SK-N-SH treated with all-trans-retinoic acid at 6 μM for 48 hours (cell line): ENCODE results near the gene RGS19.
"Not testable (repeated sequence)": the region's sequence is repeated elsewhere in the genome, so short reads cannot be mapped to it uniquely, and the experiment has no call there.

Experiments
- ATAC-seq: fragments of 200-7000 bp; cut with Tn5 transposase; 3 replicates; pipeline ENCODE4 v1.9.1; 2020; ENCODE audit warnings: mild to moderate bottlenecking, moderate library complexity
- BACH2 ChIP-seq: fragments of 250-450 bp; sonication (Bioruptor Pico); IDR thresholded peaks from 2 replicates; pipeline ENCODE4 v1.9.0; 2021; ENCODE audit warnings: mild to moderate bottlenecking, borderline replicate concordance
- CSDC2 ChIP-seq: fragments of 250-450 bp; sonication (Bioruptor Pico); IDR thresholded peaks from 2 replicates; pipeline ENCODE4 v1.5.0; 2020; ENCODE audit warnings: mild to moderate bottlenecking, moderate library complexity
- ESRRG ChIP-seq: fragments of 250-450 bp; sonication (Bioruptor Pico); IDR thresholded peaks from 2 replicates; pipeline ENCODE4 v1.6.1; 2021; ENCODE audit warnings: mild to moderate bottlenecking
- ISL1 ChIP-seq: fragments of 250-450 bp; sonication (Bioruptor Pico); IDR thresholded peaks from 2 replicates; pipeline ENCODE4 v2.1.2; 2022; ENCODE audit warnings: mild to moderate bottlenecking, moderate library complexity
- OSR1 ChIP-seq: fragments of 250-450 bp; sonication (Bioruptor Pico); IDR thresholded peaks from 2 replicates; pipeline ENCODE4 v1.8.0; 2022; ENCODE audit warnings: moderate library complexity, mild to moderate bottlenecking, inconsistent platforms
- POU6F1 ChIP-seq: fragments of 250-450 bp; sonication (Bioruptor Pico); IDR thresholded peaks from 2 replicates; pipeline ENCODE4 v1.8.0; 2021; ENCODE audit warnings: low read depth, mild to moderate bottlenecking, moderate library complexity, borderline replicate concordance
- PPARA ChIP-seq: fragments of 250-450 bp; sonication (Bioruptor Pico); IDR thresholded peaks from 2 replicates; pipeline ENCODE4 v1.5.0; 2020; ENCODE audit warnings: mild to moderate bottlenecking, borderline replicate concordance
- RARB ChIP-seq: fragments of 250-450 bp; sonication (Bioruptor Pico); IDR thresholded peaks from 2 replicates; pipeline ENCODE4 v1.8.0; 2021; ENCODE audit warnings: mild to moderate bottlenecking, moderate library complexity
- SNAI2 ChIP-seq: fragments of 250-450 bp; sonication (Bioruptor Pico); IDR thresholded peaks from 2 replicates; pipeline ENCODE4 v1.5.0; 2020; ENCODE audit warnings: mild to moderate bottlenecking, moderate library complexity
- TCF4 ChIP-seq: fragments of 250-450 bp; sonication (Bioruptor Pico); IDR thresholded peaks from 2 replicates; pipeline ENCODE4 v1.8.0; 2021; ENCODE audit warnings: mild to moderate bottlenecking, moderate library complexity, borderline replicate concordance
- TSHZ2 ChIP-seq: fragments of 250-450 bp; sonication (Bioruptor Pico); IDR thresholded peaks from 2 replicates; pipeline ENCODE4 v1.5.0; 2020; ENCODE audit warnings: mild to moderate bottlenecking, moderate library complexity
- ZC3H10 ChIP-seq: fragments of 250-450 bp; sonication (Bioruptor Pico); IDR thresholded peaks from 2 replicates; pipeline ENCODE4 v1.5.1; 2021; ENCODE audit warnings: mild to moderate bottlenecking, moderate library complexity
- ZFP3 ChIP-seq: fragments of 250-450 bp; sonication (Bioruptor Pico); IDR thresholded peaks from 2 replicates; pipeline ENCODE4 v1.5.0; 2020; ENCODE audit warnings: mild to moderate bottlenecking, moderate library complexity
- ZNF565 ChIP-seq: fragments of 450-650 bp; formaldehyde crosslinking; conservative IDR thresholded peaks from 2 replicates; pipeline ENCODE4 v1.5.0; 2020; ENCODE audit warnings: low read depth, mild to moderate bottlenecking, moderate library complexity
- ZNF70 ChIP-seq: fragments of 450-650 bp; formaldehyde crosslinking; IDR thresholded peaks from 2 replicates; pipeline ENCODE4 v1.5.0; 2020; ENCODE audit warnings: mild to moderate bottlenecking, moderate library complexity
- ZNF8 ChIP-seq: fragments of 450-650 bp; formaldehyde crosslinking; IDR thresholded peaks from 2 replicates; pipeline ENCODE4 v1.5.0; 2020; ENCODE audit warnings: mild to moderate bottlenecking, moderate library complexity
- TF ChIP-seq, protein P1 (sequence below): fragments of 250-450 bp; sonication (Bioruptor Pico); IDR thresholded peaks from 2 replicates; pipeline ENCODE4 v1.8.0; 2020; ENCODE audit warnings: mild to moderate bottlenecking, moderate library complexity, borderline replicate concordance
- TF ChIP-seq, protein P2 (sequence below): fragments of 250-450 bp; sonication (Bioruptor Pico); IDR thresholded peaks from 2 replicates; pipeline ENCODE4 v1.5.1; 2021; ENCODE audit warnings: mild to moderate bottlenecking, moderate library complexity
- TF ChIP-seq, protein P3 (sequence below): fragments of 250-450 bp; sonication (Bioruptor Pico); IDR thresholded peaks from 2 replicates; pipeline ENCODE4 v1.5.1; 2020; ENCODE audit warnings: low read depth, mild to moderate bottlenecking, moderate library complexity

RGS19 gene, protein sequence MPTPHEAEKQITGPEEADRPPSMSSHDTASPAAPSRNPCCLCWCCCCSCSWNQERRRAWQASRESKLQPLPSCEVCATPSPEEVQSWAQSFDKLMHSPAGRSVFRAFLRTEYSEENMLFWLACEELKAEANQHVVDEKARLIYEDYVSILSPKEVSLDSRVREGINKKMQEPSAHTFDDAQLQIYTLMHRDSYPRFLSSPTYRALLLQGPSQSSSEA

GRCh38 chr20:64079273-64080012 lies at the start of gene RGS19:
Gene RGS19, minus strand, starts transcription at chr20:64079518. Its CDS starts 2,632 bp downstream, at chr20:64076886.
- TF ChIP-seq RARB (CRISPR knock-in tag): no peak
- TF ChIP-seq PPARA (CRISPR knock-in tag): no peak
- TF ChIP-seq ZFP3 (CRISPR knock-in tag): no peak
- TF ChIP-seq OSR1 (CRISPR knock-in tag): no peak
- no peak for TF ChIP-seq BACH2 (CRISPR knock-in tag)
- TF ChIP-seq ISL1: no peak
- TF ChIP-seq POU6F1: no peak
- TF ChIP-seq, protein P1, sequence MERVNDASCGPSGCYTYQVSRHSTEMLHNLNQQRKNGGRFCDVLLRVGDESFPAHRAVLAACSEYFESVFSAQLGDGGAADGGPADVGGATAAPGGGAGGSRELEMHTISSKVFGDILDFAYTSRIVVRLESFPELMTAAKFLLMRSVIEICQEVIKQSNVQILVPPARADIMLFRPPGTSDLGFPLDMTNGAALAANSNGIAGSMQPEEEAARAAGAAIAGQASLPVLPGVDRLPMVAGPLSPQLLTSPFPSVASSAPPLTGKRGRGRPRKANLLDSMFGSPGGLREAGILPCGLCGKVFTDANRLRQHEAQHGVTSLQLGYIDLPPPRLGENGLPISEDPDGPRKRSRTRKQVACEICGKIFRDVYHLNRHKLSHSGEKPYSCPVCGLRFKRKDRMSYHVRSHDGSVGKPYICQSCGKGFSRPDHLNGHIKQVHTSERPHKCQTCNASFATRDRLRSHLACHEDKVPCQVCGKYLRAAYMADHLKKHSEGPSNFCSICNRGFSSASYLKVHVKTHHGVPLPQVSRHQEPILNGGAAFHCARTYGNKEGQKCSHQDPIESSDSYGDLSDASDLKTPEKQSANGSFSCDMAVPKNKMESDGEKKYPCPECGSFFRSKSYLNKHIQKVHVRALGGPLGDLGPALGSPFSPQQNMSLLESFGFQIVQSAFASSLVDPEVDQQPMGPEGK (CRISPR knock-in tag): no peak; the same call in 1 of the 2 replicates
- TF ChIP-seq, protein P2, sequence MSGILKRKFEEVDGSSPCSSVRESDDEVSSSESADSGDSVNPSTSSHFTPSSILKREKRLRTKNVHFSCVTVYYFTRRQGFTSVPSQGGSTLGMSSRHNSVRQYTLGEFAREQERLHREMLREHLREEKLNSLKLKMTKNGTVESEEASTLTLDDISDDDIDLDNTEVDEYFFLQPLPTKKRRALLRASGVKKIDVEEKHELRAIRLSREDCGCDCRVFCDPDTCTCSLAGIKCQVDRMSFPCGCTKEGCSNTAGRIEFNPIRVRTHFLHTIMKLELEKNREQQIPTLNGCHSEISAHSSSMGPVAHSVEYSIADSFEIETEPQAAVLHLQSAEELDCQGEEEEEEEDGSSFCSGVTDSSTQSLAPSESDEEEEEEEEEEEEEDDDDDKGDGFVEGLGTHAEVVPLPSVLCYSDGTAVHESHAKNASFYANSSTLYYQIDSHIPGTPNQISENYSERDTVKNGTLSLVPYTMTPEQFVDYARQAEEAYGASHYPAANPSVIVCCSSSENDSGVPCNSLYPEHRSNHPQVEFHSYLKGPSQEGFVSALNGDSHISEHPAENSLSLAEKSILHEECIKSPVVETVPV (CRISPR knock-in tag): no peak
- TF ChIP-seq ZNF565 (CRISPR knock-in tag): no peak
- TF ChIP-seq TCF4 (CRISPR knock-in tag): no peak
- TF ChIP-seq, all 23 proteins: peak for 0
- peak; percentile 54 for ATAC-seq

DNA sequence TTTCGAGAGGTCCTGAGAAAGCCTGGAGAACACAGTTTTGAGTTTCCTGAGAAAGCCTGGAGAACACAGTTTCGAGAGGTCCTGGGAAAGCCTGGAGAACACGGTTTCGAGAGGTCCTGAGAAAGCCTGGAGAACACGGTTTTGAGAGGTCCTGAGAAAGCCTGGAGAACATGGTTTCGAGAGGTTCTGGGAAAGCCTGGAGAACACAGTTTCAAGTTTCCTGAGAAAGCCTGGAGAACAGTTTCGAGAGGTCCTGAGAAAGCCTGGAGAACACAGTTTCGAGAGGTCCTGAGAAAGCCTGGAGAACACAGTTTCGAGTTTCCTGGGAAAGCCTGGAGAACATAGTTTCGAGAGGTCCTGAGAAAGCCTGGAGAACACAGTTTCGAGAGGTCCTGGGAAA lies 44.2 kb upstream of the RGS19 start:
- ATAC-seq: not testable (repeated sequence)

- not testable (repeated sequence) for ATAC-seq
These were observed 43.6 kb upstream of the RGS19 start for GRCh38 chr20:64122927-64123326.

- TF ChIP-seq TSHZ2 (CRISPR knock-in tag) (no peak), ZNF565 (CRISPR knock-in tag) (no peak), CSDC2 (CRISPR knock-in tag) (no peak), ZNF8 (CRISPR knock-in tag) (no peak), ZNF70 (CRISPR knock-in tag) (no peak)
- ATAC-seq: no peak
These were observed 42.3 kb upstream of the RGS19 start for GRCh38 chr20:64121586-64121985.

DNA sequence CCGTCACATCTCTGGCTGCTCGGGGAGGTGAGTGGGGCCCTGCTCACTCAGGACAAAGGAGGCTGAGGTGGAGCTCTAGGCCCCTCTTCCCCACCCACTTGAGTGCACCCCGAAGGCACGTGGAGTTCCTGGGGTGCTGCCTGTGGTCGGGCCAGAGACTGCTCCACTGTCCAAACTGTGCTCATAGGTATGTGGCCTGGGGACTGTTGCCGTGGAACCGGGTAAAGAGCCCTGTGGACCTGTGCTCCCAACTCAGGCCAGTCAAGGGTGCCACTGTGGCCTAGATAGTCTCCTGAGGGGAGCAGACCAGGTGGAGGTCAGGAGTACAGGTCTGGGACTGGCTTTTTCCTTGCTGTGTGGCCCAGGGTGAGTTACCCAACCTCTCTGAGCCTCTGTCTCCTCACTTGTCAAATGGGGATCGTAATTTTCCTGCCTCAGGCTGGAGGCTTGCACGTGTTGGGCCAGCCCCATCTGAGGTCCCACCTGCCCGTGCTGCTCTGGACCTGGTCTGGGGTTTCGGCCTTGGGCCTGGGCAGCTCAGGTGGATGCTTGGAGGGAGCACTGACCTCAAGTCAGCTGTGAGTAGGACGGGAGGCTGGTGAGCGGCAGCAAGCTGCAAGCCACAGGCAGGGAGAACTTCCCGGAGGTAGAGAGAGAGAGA lies 40.5 kb upstream of the RGS19 start:
- ATAC-seq: peak; percentile 19; the same call in 1 of the 3 replicates
- TF ChIP-seq ISL1 (no peak), TCF4 (CRISPR knock-in tag) (no peak), CSDC2 (CRISPR knock-in tag) (no peak), ESRRG (CRISPR knock-in tag) (no peak), SNAI2 (CRISPR knock-in tag) (no peak), TSHZ2 (CRISPR knock-in tag) (no peak), ZNF8 (CRISPR knock-in tag) (no peak), ZNF70 (CRISPR knock-in tag) (no peak), RARB (CRISPR knock-in tag) (no peak), ZNF565 (CRISPR knock-in tag) (no peak), ZC3H10 (CRISPR knock-in tag) (no peak)
- TF ChIP-seq, protein P3, sequence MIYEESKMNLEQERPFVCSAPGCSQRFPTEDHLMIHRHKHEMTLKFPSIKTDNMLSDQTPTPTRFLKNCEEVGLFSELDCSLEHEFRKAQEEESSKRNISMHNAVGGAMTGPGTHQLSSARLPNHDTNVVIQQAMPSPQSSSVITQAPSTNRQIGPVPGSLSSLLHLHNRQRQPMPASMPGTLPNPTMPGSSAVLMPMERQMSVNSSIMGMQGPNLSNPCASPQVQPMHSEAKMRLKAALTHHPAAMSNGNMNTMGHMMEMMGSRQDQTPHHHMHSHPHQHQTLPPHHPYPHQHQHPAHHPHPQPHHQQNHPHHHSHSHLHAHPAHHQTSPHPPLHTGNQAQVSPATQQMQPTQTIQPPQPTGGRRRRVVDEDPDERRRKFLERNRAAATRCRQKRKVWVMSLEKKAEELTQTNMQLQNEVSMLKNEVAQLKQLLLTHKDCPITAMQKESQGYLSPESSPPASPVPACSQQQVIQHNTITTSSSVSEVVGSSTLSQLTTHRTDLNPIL (CRISPR knock-in tag): no peak
